B cell (primary cell): Measurements from ENCODE around the gene ATXN1. TPM values are rescaled to one million over a fixed set of nuclear protein-coding genes. Genes with fewer than 3 reads are reported as not detected.

Experiments
- ATAC-seq: fragments of 200-7000 bp; cut with Tn5 transposase; one replicate; pipeline ENCODE4 v1.10.0; 2021; ENCODE audit warnings: low read depth, mild to moderate bottlenecking, moderate number of reproducible peaks, moderate library complexity
- CTCF ChIA-PET: fragments of 350-600 bp; sonication (Branson Sonifier 250); formaldehyde crosslinking; loops from one replicate; lab custom pipeline; 2021; ENCODE audit warnings: antibody characterized with exemption, inconsistent platforms; lab: Charles Lee
- POLR2A ChIA-PET: fragments of 350-600 bp; sonication (Branson Sonifier 250); formaldehyde crosslinking; loops from one replicate; lab custom pipeline; 2021; ENCODE audit warnings: antibody characterized with exemption; lab: Charles Lee
- DNase-seq: peaks from one replicate; pipeline ENCODE4 v3.0.0; 2013
- H2AFZ ChIP-seq: 2 replicates; pipeline ENCODE4 v1.6.1; 2012; ENCODE audit warnings: mild to moderate bottlenecking, low read depth, low read length; ENCODE audit not compliant: insufficient read depth, poor library complexity, severe bottlenecking
- H3K27ac ChIP-seq, 2 donors: 1 replicate in 1 of 2; 2 replicates in 1 of 2; pipeline ENCODE4 v1.5.1; 2012 to 2013; ENCODE audit warnings: low read length in 2 of 2, mild to moderate bottlenecking in 2 of 2, moderate library complexity in 1 of 2
- H3K27me3 ChIP-seq, 4 experiments: fragments of 200-600 bp in 1 of 4; sonication (generic) in 1 of 4; replicated peaks in 1 of 4; 1 replicate in 2 of 4; 2 replicates in 2 of 4; pipeline versions ENCODE4 v1.6.1 to v1.7.0; 2013 to 2016; ENCODE audit warnings: low read length in 3 of 4, mild to moderate bottlenecking in 2 of 4, mixed read lengths in 1 of 4, moderate library complexity in 1 of 4; ENCODE audit not compliant: insufficient read depth in 4 of 4, control insufficient read depth in 3 of 4; ENCODE audit errors: control extremely low read depth in 1 of 4
- H3K36me3 ChIP-seq, 2 experiments: replicated peaks in 1 of 2; 1 replicate in 1 of 2; 2 replicates in 1 of 2; pipeline versions ENCODE4 v1.6.1 to v1.7.1; 2013; ENCODE audit warnings: low read length in 1 of 2; ENCODE audit not compliant: insufficient read depth in 2 of 2, control insufficient read depth in 1 of 2; ENCODE audit errors: control extremely low read depth in 1 of 2, extremely low read depth in 1 of 2
- H3K4me1 ChIP-seq, 2 donors: fragments of 200-600 bp in 1 of 2; sonication (generic) in 1 of 2; 1 replicate in 1 of 2; 2 replicates in 1 of 2; pipeline versions ENCODE4 v1.5.1 to v1.6.1; 2013 to 2017; ENCODE audit warnings: low read length in 2 of 2; ENCODE audit not compliant: control insufficient read depth in 2 of 2, insufficient read depth in 2 of 2
- H3K4me2 ChIP-seq: replicated peaks from 2 replicates; pipeline ENCODE3; 2012; ENCODE audit warnings: mild to moderate bottlenecking, low read depth, low read length; ENCODE audit not compliant: poor library complexity, severe bottlenecking
- H3K4me3 ChIP-seq, 5 experiments: fragments of 200-600 bp in 1 of 5; sonication (generic) in 1 of 5; 1 replicate in 3 of 5; 2 replicates in 2 of 5; pipeline versions ENCODE4 v1.5.1 to v1.7.0; 2011 to 2016; ENCODE audit warnings: low read length in 4 of 5, mild to moderate bottlenecking in 4 of 5, low read depth in 2 of 5, control low read depth in 1 of 5, moderate library complexity in 1 of 5; ENCODE audit not compliant: insufficient read depth in 1 of 5; ENCODE audit errors: control extremely low read depth in 1 of 5, extremely low read depth in 1 of 5
- H3K79me2 ChIP-seq: fragments of 200-600 bp; sonication (generic); one replicate; pipeline ENCODE4 v1.6.0; 2016; ENCODE audit warnings: low read length; ENCODE audit not compliant: control insufficient read depth, insufficient read depth
- H3K9ac ChIP-seq: fragments of 200-600 bp; sonication (generic); 2 replicates; pipeline ENCODE4 v1.6.1; 2017; ENCODE audit warnings: mild to moderate bottlenecking, low read length, moderate library complexity
- H3K9me3 ChIP-seq, 3 donors: one replicate each; pipeline versions ENCODE4 v1.6.1 to v1.7.1; 2013; ENCODE audit warnings: low read length in 2 of 3; ENCODE audit not compliant: control insufficient read depth in 2 of 3, insufficient read depth in 1 of 3; ENCODE audit errors: control extremely low read depth in 1 of 3
- H4K20me1 ChIP-seq: 2 replicates; pipeline ENCODE4 v1.6.0; 2012; ENCODE audit warnings: mild to moderate bottlenecking, low read length; ENCODE audit not compliant: insufficient read depth, control insufficient read depth, poor library complexity, severe bottlenecking
- H3K27ac Mint-ChIP-seq: one replicate; pipeline ENCODE4 v1.8.0; 2021; ENCODE audit warnings: mixed read lengths
- H3K27me3 Mint-ChIP-seq: one replicate; pipeline ENCODE4 v1.8.0; 2021; ENCODE audit warnings: mixed read lengths
- H3K4me1 Mint-ChIP-seq: one replicate; pipeline ENCODE4 v1.8.0; 2021; ENCODE audit warnings: mixed read lengths
- H3K4me3 Mint-ChIP-seq: one replicate; pipeline ENCODE4 v1.8.0; 2021; ENCODE audit warnings: mixed read lengths
- H3K9me3 Mint-ChIP-seq: one replicate; pipeline ENCODE4 v1.8.0; 2022; ENCODE audit warnings: mixed read lengths; ENCODE audit not compliant: insufficient read depth
- EZH2 ChIP-seq: IDR thresholded peaks from 2 replicates; pipeline ENCODE4 v1.6.1; 2012; ENCODE audit warnings: borderline replicate concordance, low read depth, mild to moderate bottlenecking, moderate library complexity, low read length; ENCODE audit not compliant: insufficient read depth, poor library complexity, severe bottlenecking
- WGBS: methylation state at CpG from one replicate; pipeline ENCODE4 v1.1.5; 2013; ENCODE audit warnings: missing lambda C conversion rate; ENCODE audit not compliant: insufficient coverage; 5-methylcytosine and 5-hydroxymethylcytosine counted together
- intact Hi-C: fragments of 100-400 bp; cut with micrococcal nuclease; formaldehyde crosslinking; loops from one replicate; pipeline ENCODE4 v1.10.0; 2022
- polyA plus RNA-seq: library from polyadenylated mRNA; depleted of rRNA; stranded (reverse); fragments of >200 nt; gene quantifications from 2 replicates; pipeline ENCODE4 v1.2.3, GENCODE V29; 2012
- total RNA-seq, 2 donors: library from RNA; stranded (reverse); fragments of 120-200 nt in 1 of 2; gene quantifications; 1 replicate in 1 of 2; 2 replicates in 1 of 2; pipeline versions ENCODE4 v1.2.3 to v1.2.4, GENCODE V29; 2013 to 2022
- TF ChIP-seq, protein P1 (sequence below): fragments of 200-600 bp; IDR thresholded peaks from one replicate; pipeline ENCODE4 v1.8.0; 2022; ENCODE audit warnings: antibody characterized with exemption, mild to moderate bottlenecking

Gene ATXN1
- total and polyA plus RNA-seq, 2 donors (not counting 1 experiment from before 2014, with no cell fraction given): 5.7 to 63.8 TPM

DNA sequence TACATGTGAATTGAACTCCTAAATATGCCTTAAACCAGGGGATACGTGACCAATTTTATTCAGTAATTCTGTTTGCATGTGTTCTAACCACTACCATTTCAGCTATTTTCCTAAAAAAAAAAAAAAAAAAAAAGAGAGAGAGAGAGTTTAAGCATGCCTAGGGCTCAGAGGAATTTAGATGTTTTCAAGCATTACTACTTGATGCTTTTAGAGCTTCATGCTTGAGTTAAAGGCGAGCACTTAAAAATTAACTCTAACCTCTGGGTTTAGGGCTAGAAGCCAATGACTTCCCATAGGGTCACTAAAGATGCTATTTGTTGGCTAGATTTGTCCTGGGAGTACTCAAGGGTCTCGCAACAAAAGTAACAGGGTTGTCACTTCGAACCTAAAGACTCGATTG lies 217.7 kb downstream of the ATXN1 start:
- Histone ChIP-seq H3K9ac (no peak overlapping the region), H3K79me2 (no peaks in the 10 kb centered on the region), H3K4me3 (no peak overlapping the region), H3K9me3 (no peaks in the 10 kb centered on the region), H3K36me3 (no peaks in the 10 kb centered on the region), H3K27ac (no peak overlapping the region), H3K4me1 (no peaks in the 10 kb centered on the region), H2AFZ (no peak overlapping the region), H3K4me2 (no peak overlapping the region), H3K27me3 (no peaks in the 10 kb centered on the region), H4K20me1 (no peaks in the 10 kb centered on the region)
- DNase-seq: no peak
- no peak for ATAC-seq
- ChIA-PET POLR2A (no interaction called here), CTCF (no interaction called here)
- Mint-ChIP-seq H3K4me3 (no peak overlapping the region), H3K27me3 (peaks cover 2% of the 10 kb centered on the region), H3K9me3 (no peaks in the 10 kb centered on the region), H3K27ac (no peak overlapping the region), H3K4me1 (peaks cover 3% of the 10 kb centered on the region)
- TF ChIP-seq EZH2: no peak
- TF ChIP-seq, protein P1, sequence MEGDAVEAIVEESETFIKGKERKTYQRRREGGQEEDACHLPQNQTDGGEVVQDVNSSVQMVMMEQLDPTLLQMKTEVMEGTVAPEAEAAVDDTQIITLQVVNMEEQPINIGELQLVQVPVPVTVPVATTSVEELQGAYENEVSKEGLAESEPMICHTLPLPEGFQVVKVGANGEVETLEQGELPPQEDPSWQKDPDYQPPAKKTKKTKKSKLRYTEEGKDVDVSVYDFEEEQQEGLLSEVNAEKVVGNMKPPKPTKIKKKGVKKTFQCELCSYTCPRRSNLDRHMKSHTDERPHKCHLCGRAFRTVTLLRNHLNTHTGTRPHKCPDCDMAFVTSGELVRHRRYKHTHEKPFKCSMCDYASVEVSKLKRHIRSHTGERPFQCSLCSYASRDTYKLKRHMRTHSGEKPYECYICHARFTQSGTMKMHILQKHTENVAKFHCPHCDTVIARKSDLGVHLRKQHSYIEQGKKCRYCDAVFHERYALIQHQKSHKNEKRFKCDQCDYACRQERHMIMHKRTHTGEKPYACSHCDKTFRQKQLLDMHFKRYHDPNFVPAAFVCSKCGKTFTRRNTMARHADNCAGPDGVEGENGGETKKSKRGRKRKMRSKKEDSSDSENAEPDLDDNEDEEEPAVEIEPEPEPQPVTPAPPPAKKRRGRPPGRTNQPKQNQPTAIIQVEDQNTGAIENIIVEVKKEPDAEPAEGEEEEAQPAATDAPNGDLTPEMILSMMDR: no peak
- intact Hi-C loops: no loop called here
- no CpG with 5 or more reads among the region's 5 CpGs for WGBS

DNA sequence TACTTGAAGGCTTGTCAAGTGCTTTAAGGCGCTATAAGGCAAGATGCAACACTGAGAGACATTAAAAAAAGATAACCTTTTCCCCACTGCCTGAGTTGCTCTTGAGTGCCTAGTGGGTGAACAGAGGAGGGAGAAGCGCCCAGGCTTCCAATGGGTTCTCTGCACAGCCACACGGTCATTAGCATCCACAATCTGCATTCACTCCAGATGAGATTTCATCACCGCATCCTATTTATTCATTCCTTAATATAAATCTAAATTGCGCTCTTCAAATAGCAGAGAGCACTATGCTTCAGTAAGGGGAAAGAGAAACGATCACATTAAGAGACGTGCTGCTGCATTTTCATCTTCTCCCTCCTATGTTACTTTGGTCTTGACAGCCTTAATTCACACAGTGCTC lies 219.2 kb downstream of the ATXN1 start:
- no peak overlapping the region for H3K4me3 ChIP-seq
- ChIA-PET CTCF (interaction anchor here (1.9 kb wide), 1 partner anchor 220 kb away, joined by 5 read pairs; the partner anchor contains the start of gene ATXN1), POLR2A (no interaction called here)
- no peaks in the 10 kb centered on the region for H3K9me3 Mint-ChIP-seq
- no peak overlapping the region for H3K4me3 Mint-ChIP-seq
- H3K4me1 ChIP-seq: no peaks in the 10 kb centered on the region
- H3K4me2 ChIP-seq: no peak overlapping the region
- intact Hi-C loops: no loop called here
- no peaks in the 10 kb centered on the region for H3K79me2 ChIP-seq
- WGBS: 83% methylated on average over 2 of the region's 7 CpGs
- no peaks in the 10 kb centered on the region for H3K36me3 ChIP-seq
- no peak overlapping the region for H3K9ac ChIP-seq
- no peak for DNase-seq
- H4K20me1 ChIP-seq: no peaks in the 10 kb centered on the region
- no peak overlapping the region for H3K27ac Mint-ChIP-seq
- H3K4me1 Mint-ChIP-seq: peaks cover 3% of the 10 kb centered on the region
- no peak for ATAC-seq
- peaks cover 2% of the 10 kb centered on the region for H3K27me3 Mint-ChIP-seq
- no peak for TF ChIP-seq EZH2
- TF ChIP-seq, protein P1: no peak
- H3K27ac ChIP-seq: no peak overlapping the region
- H3K9me3 ChIP-seq: no peaks in the 10 kb centered on the region
- no peak overlapping the region for H2AFZ ChIP-seq
- no peaks in the 10 kb centered on the region for H3K27me3 ChIP-seq
